BLaER1 (cell line): ENCODE results near the gene BAG2.

Experiments
- H3K27ac ChIP-seq: shearing (Covaris generic); formaldehyde crosslinking; 2 replicates; pipeline ENCODE4 v1.8.1; 2022
- H3K27me3 ChIP-seq: shearing (Covaris generic); formaldehyde crosslinking; 2 replicates; pipeline ENCODE4 v1.8.1; 2022
- H3K36me3 ChIP-seq: shearing (Covaris generic); formaldehyde crosslinking; 2 replicates; pipeline ENCODE4 v1.8.1; 2022
- H3K4me1 ChIP-seq: shearing (Covaris generic); formaldehyde crosslinking; 2 replicates; pipeline ENCODE4 v1.8.1; 2022
- H3K4me2 ChIP-seq: shearing (Covaris generic); formaldehyde crosslinking; 2 replicates; pipeline ENCODE4 v1.8.1; 2022
- H3K4me3 ChIP-seq: shearing (Covaris generic); formaldehyde crosslinking; 2 replicates; pipeline ENCODE4 v1.8.1; 2022
- H3K9ac ChIP-seq: shearing (Covaris generic); formaldehyde crosslinking; 2 replicates; pipeline ENCODE4 v1.8.1; 2022
- H3K9me3 ChIP-seq: shearing (Covaris generic); formaldehyde crosslinking; 2 replicates; pipeline ENCODE4 v1.8.1; 2022
- H4K20me1 ChIP-seq: shearing (Covaris generic); formaldehyde crosslinking; 2 replicates; pipeline ENCODE4 v1.8.1; 2022
- Cebpa-rat ChIP-seq: shearing (Covaris generic); IDR thresholded peaks from 2 replicates; pipeline ENCODE4 v1.8.1; 2022

The BAG2 gene

GRCh38 chr6:57201718-57202117, 29.6 kb downstream of the BAG2 start:
- Histone ChIP-seq H3K4me3 (no peak overlapping the region), H3K27me3 (no peaks in the 10 kb centered on the region)

GRCh38 chr6:57205550-57206328, 33.6 kb downstream of the BAG2 start:
- Histone ChIP-seq H3K9ac (no peak overlapping the region), H3K4me2 (no peak overlapping the region), H3K27ac (no peak overlapping the region), H3K27me3 (no peaks in the 10 kb centered on the region), H3K4me3 (no peak overlapping the region), H3K36me3 (no peaks in the 10 kb centered on the region), H4K20me1 (no peaks in the 10 kb centered on the region), H3K4me1 (no peaks in the 10 kb centered on the region), H3K9me3 (no peaks in the 10 kb centered on the region)
- TF ChIP-seq Cebpa-rat, result no peak

More at GRCh38 chr6:57201718-57202117, 29.6 kb downstream of the BAG2 start:
- Histone ChIP-seq H4K20me1 (no peaks in the 10 kb centered on the region), H3K9ac (no peak overlapping the region), H3K4me1 (no peaks in the 10 kb centered on the region), H3K4me2 (no peak overlapping the region), H3K27ac (no peak overlapping the region), H3K36me3 (no peaks in the 10 kb centered on the region), H3K9me3 (no peaks in the 10 kb centered on the region)
- TF ChIP-seq Cebpa-rat, result no peak

GRCh38 chr6:57207141-57207540, 35.0 kb downstream of the BAG2 start:
- no peaks in the 10 kb centered on the region for H3K9me3 ChIP-seq
- H3K27ac ChIP-seq, result no peak overlapping the region
- no peak for TF ChIP-seq Cebpa-rat
- no peak overlapping the region for H3K4me2 ChIP-seq
- H3K27me3 ChIP-seq, result no peaks in the 10 kb centered on the region
- H3K9ac ChIP-seq, result no peak overlapping the region
- H3K4me1 ChIP-seq, result no peaks in the 10 kb centered on the region
- H3K36me3 ChIP-seq, result no peaks in the 10 kb centered on the region
- H4K20me1 ChIP-seq, result no peaks in the 10 kb centered on the region
- H3K4me3 ChIP-seq, result no peak overlapping the region

GRCh38 chr6:57207872-57208271, 35.7 kb downstream of the BAG2 start:
- no peaks in the 10 kb centered on the region for H3K4me1 ChIP-seq
- no peaks in the 10 kb centered on the region for H3K36me3 ChIP-seq
- no peak overlapping the region for H3K27ac ChIP-seq
- H3K27me3 ChIP-seq, result no peaks in the 10 kb centered on the region
- no peak for TF ChIP-seq Cebpa-rat
- no peaks in the 10 kb centered on the region for H3K9me3 ChIP-seq
- no peak overlapping the region for H3K4me2 ChIP-seq
- no peak overlapping the region for H3K9ac ChIP-seq
- H4K20me1 ChIP-seq, result no peaks in the 10 kb centered on the region
- H3K4me3 ChIP-seq, result no peak overlapping the region

- no peak overlapping the region for H3K9ac ChIP-seq
- no peak overlapping the region for H3K4me2 ChIP-seq
- H3K4me3 ChIP-seq, result no peak overlapping the region
- TF ChIP-seq Cebpa-rat, result no peak
- no peaks in the 10 kb centered on the region for H3K9me3 ChIP-seq
- H3K27me3 ChIP-seq, result no peaks in the 10 kb centered on the region
- H3K4me1 ChIP-seq, result peaks cover 9% of the 10 kb centered on the region; the same call in 1 of the 2 replicates
- no peaks in the 10 kb centered on the region for H3K36me3 ChIP-seq
- no peak overlapping the region for H3K27ac ChIP-seq
- H4K20me1 ChIP-seq, result no peaks in the 10 kb centered on the region
These were observed 36.9 kb downstream of the BAG2 start for GRCh38 chr6:57209030-57209429.

- H3K27ac ChIP-seq, result no peak overlapping the region
- 0 out of 2 replicates have a peak, but pooled peaks cover 2% of the 10 kb centered on the region for H3K9me3 ChIP-seq
- no peak overlapping the region for H3K4me2 ChIP-seq
- H3K27me3 ChIP-seq, result no peaks in the 10 kb centered on the region
- H3K4me1 ChIP-seq, result peaks cover 13% of the 10 kb centered on the region; the same call in 1 of the 2 replicates
- no peaks in the 10 kb centered on the region for H3K36me3 ChIP-seq
- no peak overlapping the region for H3K4me3 ChIP-seq
- H4K20me1 ChIP-seq, result no peaks in the 10 kb centered on the region
- no peak overlapping the region for H3K9ac ChIP-seq
- no peak for TF ChIP-seq Cebpa-rat
These were observed 37.9 kb downstream of the BAG2 start for GRCh38 chr6:57210060-57210459.

- TF ChIP-seq Cebpa-rat, result no peak
- Histone ChIP-seq H3K36me3 (no peaks in the 10 kb centered on the region), H4K20me1 (no peaks in the 10 kb centered on the region), H3K27ac (no peak overlapping the region), H3K4me3 (no peak overlapping the region), H3K4me2 (no peak overlapping the region), H3K4me1 (peaks cover 13% of the 10 kb centered on the region; the same call in 1 of the 2 replicates), H3K9me3 (0 out of 2 replicates have a peak, but pooled peaks cover 2% of the 10 kb centered on the region), H3K27me3 (no peaks in the 10 kb centered on the region), H3K9ac (no peak overlapping the region)
These were observed 43.1 kb downstream of the BAG2 start for GRCh38 chr6:57215260-57215659.

- Histone ChIP-seq H3K9me3 (0 out of 2 replicates have a peak, but pooled peaks cover 2% of the 10 kb centered on the region), H3K4me2 (no peak overlapping the region), H3K4me1 (peaks cover 19% of the 10 kb centered on the region), H3K27me3 (no peaks in the 10 kb centered on the region), H3K36me3 (no peaks in the 10 kb centered on the region), H3K27ac (no peak overlapping the region), H3K4me3 (no peak overlapping the region), H4K20me1 (no peaks in the 10 kb centered on the region), H3K9ac (no peak overlapping the region)
- no peak for TF ChIP-seq Cebpa-rat
These were observed 44.3 kb downstream of the BAG2 start for GRCh38 chr6:57216235-57217101.

GRCh38 chr6:57217270-57217669, 45.1 kb downstream of the BAG2 start:
- H3K4me2 ChIP-seq, result no peak overlapping the region

More at GRCh38 chr6:57217270-57217669, 45.1 kb downstream of the BAG2 start:
- TF ChIP-seq Cebpa-rat, result no peak
- H3K9ac ChIP-seq, result no peak overlapping the region
- no peaks in the 10 kb centered on the region for H3K27me3 ChIP-seq
- no peaks in the 10 kb centered on the region for H4K20me1 ChIP-seq
- peaks cover 19% of the 10 kb centered on the region for H3K4me1 ChIP-seq
- H3K9me3 ChIP-seq, result 0 out of 2 replicates have a peak, but pooled peaks cover 2% of the 10 kb centered on the region
- no peak overlapping the region for H3K4me3 ChIP-seq
- no peak overlapping the region for H3K27ac ChIP-seq
- no peaks in the 10 kb centered on the region for H3K36me3 ChIP-seq
